GM21390 (cell line): ENCODE data around the gene MOV10.
"Not testable (repeated sequence)": the region's sequence is repeated elsewhere in the genome, so short reads cannot be mapped to it uniquely, and the experiment has no call there.

Source experiments
- ATAC-seq: cut with Tn5 transposase; IDR thresholded peaks from one replicate; pipeline ENCODE4 v1.9.1; 2021; ENCODE audit not compliant: unreplicated experiment

The MOV10 gene

DNA sequence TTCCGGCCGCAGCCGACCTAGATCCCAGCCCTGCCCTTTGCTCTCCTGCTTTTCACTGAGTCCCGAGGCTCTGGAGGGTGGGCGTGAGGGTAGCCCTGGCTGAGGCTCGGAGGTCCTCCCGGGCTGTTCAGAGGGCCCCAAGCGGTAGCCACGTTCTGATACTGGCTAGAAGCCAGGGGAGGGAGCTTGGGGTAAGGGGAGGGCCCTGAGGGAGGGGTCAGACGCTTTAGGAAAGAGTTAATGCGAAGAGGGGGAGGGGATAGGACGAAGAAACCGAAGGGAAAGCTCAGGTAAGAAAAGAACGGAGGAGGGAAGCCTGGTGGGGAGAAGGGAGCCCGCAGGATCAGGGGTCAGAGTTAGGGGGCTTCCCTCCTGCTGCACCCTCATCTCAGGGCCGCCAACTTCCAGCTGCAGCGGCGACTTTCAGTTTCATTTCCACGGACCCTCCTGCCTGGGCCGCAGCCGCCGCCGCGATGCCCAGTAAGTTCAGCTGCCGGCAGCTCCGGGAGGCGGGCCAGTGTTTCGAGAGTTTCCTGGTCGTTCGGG is at the start of gene MOV10:
Gene MOV10, plus strand, starts transcription at position 220 of the 546 bp plus-strand sequence. Its CDS starts 254 bp downstream, at position 474.
- peak; percentile 57 for ATAC-seq

- ATAC-seq = no peak
These were observed 48.8 kb upstream of the MOV10 start for GRCh38 chr1:112625696-112626095.

GRCh38 chr1:112626193-112626592 is 48.3 kb upstream of the MOV10 start:
- no peak for ATAC-seq

GRCh38 chr1:112626887-112627286 is 47.6 kb upstream of the MOV10 start:
- no peak for ATAC-seq

- no peak for ATAC-seq
These were observed 45.9 kb upstream of the MOV10 start for GRCh38 chr1:112628516-112628915.

GRCh38 chr1:112629256-112629655 is 45.2 kb upstream of the MOV10 start:
- no peak for ATAC-seq

GRCh38 chr1:112633628-112634027 is 40.8 kb upstream of the MOV10 start:
- no peak for ATAC-seq

- ATAC-seq = no peak
These were observed 40.1 kb upstream of the MOV10 start for GRCh38 chr1:112634367-112634766.

DNA sequence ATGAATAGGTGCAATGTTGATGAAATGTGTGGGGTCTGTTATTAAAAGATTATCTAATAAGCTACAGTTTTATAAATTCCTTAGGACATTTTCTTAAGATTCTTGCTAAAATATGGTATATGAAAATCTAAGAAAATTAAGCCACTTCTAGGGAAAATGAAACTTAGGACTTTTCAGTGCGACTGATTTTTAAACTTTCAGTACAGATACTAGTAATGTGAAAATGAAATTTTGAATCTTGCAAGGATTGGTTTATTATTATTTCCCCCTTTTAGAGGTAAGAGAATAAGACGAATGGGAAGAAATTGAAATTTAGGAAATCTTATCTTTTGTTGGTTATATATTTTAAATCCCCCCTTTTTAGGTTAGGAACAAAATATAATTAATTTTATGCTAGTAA is 38.4 kb upstream of the MOV10 start:
- ATAC-seq = no peak

- ATAC-seq = no peak
These were observed 37.7 kb upstream of the MOV10 start for GRCh38 chr1:112636597-112637253.

DNA sequence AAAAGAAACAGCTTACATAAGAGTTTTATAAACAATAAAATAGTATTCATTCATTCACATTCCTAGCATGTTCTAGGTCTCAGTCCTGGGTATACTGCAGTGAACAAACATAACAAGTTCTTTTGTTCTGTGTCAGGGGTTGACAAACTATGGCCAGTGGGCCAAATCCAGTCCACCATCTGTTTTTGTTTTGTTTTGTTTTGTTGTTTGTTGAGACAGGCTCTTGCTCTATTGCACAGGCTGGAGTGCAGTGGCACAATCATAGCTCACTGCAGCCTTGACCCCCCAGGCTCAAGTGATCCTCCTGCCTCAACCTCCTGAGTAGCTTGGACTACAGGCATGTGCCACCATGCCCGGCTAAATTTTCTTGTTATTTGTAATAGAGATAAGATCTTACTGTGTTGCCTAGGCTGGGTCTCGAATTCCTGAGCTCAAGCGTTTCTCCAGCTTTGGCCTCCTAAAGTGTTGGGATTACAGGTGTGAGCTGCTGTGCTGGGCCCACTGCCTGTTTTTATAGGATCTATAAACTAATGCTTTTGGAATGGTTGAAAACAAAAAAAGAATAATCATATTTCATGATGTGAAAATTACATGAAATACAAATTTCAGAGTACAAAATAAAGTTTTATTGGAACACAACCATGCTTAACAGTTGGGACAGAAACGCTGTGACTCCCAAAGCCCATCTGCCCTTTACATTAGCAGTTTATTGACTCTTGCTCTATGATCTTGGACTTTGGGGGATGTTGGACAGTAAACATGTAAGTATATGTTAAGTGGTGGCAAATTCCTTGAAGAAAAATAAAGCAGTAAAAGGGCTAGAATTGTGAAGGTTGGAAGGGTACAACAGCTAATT is 37.0 kb upstream of the MOV10 start:
- no peak for ATAC-seq

- no peak for ATAC-seq
These were observed 36.4 kb upstream of the MOV10 start for GRCh38 chr1:112638110-112638428.

- ATAC-seq = not testable (repeated sequence)
These were observed 34.0 kb upstream of the MOV10 start for GRCh38 chr1:112640437-112640836.

DNA sequence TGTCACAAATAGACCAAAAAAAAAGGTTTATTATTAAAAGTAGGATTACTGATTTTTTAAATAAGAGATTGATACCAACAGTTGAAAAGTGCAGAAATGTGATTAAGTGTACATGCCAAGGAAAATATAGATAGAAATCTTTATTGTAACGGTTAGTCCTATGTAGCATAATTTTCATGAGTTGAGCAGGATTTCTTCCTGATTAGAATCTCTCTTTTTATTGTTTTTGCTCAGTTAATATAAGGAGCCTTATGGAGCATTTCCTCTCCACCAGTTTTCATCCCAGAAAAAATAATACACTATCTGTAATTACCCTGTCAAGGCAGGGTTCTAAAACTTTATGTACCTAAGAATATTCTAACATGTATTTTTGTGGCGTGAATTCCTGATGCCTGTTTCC is 31.4 kb upstream of the MOV10 start:
- no peak for ATAC-seq

- ATAC-seq = no peak
These were observed 28.2 kb upstream of the MOV10 start for GRCh38 chr1:112646225-112646624.

DNA sequence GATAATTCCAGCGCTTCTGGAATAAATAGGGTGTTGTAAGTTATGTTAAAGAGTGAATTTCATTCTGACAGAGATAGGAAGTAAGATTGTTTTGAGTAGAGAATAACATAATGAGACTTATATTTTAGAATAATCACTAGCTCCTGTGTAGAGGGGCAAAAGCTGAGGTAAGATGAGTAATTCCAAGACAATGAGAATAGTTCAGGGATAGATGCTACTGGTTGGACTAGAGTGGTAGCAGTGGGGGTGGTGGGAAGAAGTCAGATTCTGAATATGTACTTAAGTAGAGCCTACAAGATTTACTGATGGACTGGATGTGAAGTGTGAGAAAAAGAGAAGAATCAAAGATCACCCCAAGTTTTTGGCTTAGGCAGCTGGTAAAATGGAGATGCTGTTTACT is 23.3 kb upstream of the MOV10 start:
- no peak for ATAC-seq

DNA sequence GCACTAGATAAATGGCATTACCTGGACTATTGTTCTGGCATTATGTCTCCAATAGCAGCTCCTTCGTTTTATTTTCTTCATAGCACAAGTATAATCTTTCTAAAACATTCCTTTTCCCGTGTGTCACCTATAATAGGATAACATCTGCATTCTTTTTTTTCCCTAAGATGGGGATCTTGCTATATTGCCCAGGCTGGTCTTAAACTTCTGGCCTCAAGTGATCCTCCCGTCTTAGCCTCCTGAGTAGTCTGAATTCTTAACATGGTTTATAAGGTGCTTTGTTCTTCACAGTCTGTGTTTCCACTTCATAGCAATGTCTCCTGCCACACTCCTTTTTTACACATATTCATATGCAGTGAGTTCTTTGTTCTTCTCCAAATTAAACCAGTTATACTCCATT is 8.6 kb upstream of the MOV10 start:
- ATAC-seq = no peak

DNA sequence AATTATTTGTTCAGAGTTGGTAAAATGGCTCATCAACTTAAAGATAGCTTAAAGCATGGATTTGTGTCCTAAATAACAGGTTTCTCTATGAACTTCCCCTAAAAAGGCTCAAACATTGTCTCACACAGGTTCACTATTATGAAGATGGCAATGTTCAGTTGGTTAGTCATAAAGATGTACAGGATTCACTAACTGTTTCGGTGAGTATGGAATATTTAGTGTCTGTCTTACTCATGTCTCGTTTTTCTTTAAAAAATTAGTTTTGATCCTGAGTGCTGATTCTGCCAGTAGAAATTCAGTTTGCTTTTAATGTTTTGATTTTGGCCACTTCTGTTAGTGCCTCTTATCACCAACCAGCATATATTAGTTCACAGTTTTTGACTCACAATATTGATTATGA is 7.5 kb upstream of the MOV10 start:
- ATAC-seq = no peak

DNA sequence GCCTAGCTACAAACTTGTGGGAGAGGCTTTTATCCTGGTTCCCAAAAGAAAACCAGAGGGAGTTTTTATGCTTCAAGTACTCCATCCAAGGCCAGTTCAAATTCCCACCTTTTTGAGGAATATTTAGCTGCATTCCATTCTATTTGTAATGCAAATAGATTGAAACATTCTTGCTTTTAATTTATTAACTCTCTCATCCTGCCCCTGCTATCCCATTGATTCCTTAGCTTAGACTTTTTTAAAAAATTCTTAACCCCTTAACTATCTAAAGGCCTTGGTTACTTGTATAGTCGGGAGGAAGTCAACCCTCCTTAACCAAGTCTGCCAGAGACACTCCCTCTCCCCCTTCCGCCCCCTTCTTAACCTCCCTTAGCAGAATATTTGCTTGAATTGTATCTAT is 2.5 kb upstream of the MOV10 start:
- ATAC-seq = no peak

DNA sequence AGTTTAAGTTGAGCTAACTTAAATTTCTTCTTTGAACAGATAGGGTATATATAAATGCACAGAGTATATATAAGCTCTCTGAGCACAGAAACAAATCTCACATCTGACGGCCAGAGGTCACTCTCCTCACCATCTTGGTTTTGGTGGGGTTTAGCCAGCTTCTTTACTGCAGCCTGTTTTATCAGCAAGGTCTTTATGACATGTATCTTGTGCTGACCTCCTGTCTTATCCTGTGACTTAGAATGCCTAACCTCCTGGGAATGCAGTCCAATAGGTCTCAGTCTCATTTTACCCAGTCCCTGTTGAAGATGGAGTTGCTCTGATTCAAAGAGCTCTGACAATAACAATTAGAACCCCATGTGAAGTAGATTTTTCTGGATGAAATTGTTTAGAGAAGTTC is 1.6 kb upstream of the MOV10 start:
- ATAC-seq = no peak

GRCh38 chr1:112673592-112674439 is 643 bp upstream of the MOV10 start:
- ATAC-seq = no peak
